IMR-90 (cell line): ENCODE results near the gene KRIT1. TPM values are rescaled to one million over a fixed set of nuclear protein-coding genes. Genes with fewer than 3 reads are reported as not detected.

ENCODE experiments used
- ATAC-seq: fragments of 200-7000 bp; cut with Tn5 transposase; 2 replicates; pipeline ENCODE4 v1.9.1; 2020; ENCODE audit warnings: low read depth, mild to moderate bottlenecking, moderate library complexity
- BruUV-seq: library from RNA; stranded (reverse); fragments of 400-500 nt; replicated peaks from 2 replicates; lab custom pipeline; 2021; lab: Mats Ljungman, UMichigan
- CTCF ChIA-PET: fragments of 300-600 bp; formaldehyde crosslinking; extraction: SDS; loops from one replicate; lab custom pipeline; 2021; ENCODE audit warnings: antibody characterized with exemption; lab: Yijun Ruan, JAX
- POLR2A ChIA-PET: fragments of 300-600 bp; sonication (Branson Sonifier 250); formaldehyde crosslinking; loops from one replicate; lab custom pipeline; 2022; ENCODE audit warnings: antibody characterized with exemption; ENCODE audit not compliant: unreplicated experiment; lab: Charles Lee
- DNase-seq: peaks from one replicate; pipeline ENCODE4 v3.0.0; 2013
- H2AFZ ChIP-seq: replicated peaks from 2 replicates; pipeline ENCODE3; 2013; ENCODE audit warnings: low read length, mild to moderate bottlenecking; ENCODE audit not compliant: poor library complexity
- H2AK5ac ChIP-seq: 2 replicates; pipeline ENCODE4 v1.6.1; 2013; ENCODE audit warnings: low read depth, low read length, inconsistent platforms
- H2AK9ac ChIP-seq: replicated peaks from 2 replicates; pipeline ENCODE3; 2013; ENCODE audit warnings: mild to moderate bottlenecking, low read depth, low read length, moderate library complexity; ENCODE audit not compliant: poor library complexity
- H2BK120ac ChIP-seq: 2 replicates; pipeline ENCODE4 v1.6.1; 2013; ENCODE audit warnings: low read depth, low read length, inconsistent platforms
- H2BK15ac ChIP-seq: 3 replicates; pipeline ENCODE4 v1.6.1; 2013; ENCODE audit warnings: low read depth, low read length, inconsistent platforms
- H2BK20ac ChIP-seq: 2 replicates; pipeline ENCODE4 v1.6.1; 2013; ENCODE audit warnings: low read depth, mild to moderate bottlenecking, inconsistent platforms, low read length, moderate library complexity
- H2BK5ac ChIP-seq: 2 replicates; pipeline ENCODE4 v1.6.1; 2013; ENCODE audit warnings: mild to moderate bottlenecking, low read depth, low read length, inconsistent platforms; ENCODE audit not compliant: poor library complexity, severe bottlenecking
- H3K14ac ChIP-seq: replicated peaks from 2 replicates; pipeline ENCODE4 v1.6.1; 2013; ENCODE audit warnings: low read depth, low read length, inconsistent platforms
- H3K18ac ChIP-seq: 2 replicates; pipeline ENCODE4 v1.6.1; 2013; ENCODE audit warnings: low read depth, low read length, control low read depth
- H3K23ac ChIP-seq: 2 replicates; pipeline ENCODE4 v1.6.1; 2013; ENCODE audit warnings: low read depth, low read length, inconsistent platforms
- H3K27ac ChIP-seq: 2 replicates; pipeline ENCODE4 v1.5.1; 2013; ENCODE audit warnings: mild to moderate bottlenecking, control low read depth, low read length; ENCODE audit not compliant: insufficient read depth
- H3K27me3 ChIP-seq: 2 replicates; pipeline ENCODE4 v1.6.1; 2013; ENCODE audit warnings: low read length; ENCODE audit not compliant: control insufficient read depth, insufficient read depth
- H3K36me3 ChIP-seq: 2 replicates; pipeline ENCODE4 v1.6.1; 2013; ENCODE audit warnings: low read length, mixed read lengths; ENCODE audit not compliant: control insufficient read depth, insufficient read depth
- H3K4ac ChIP-seq: 2 replicates; pipeline ENCODE4 v1.6.1; 2013; ENCODE audit warnings: low read depth, low read length, inconsistent platforms
- H3K4me1 ChIP-seq: 2 replicates; pipeline ENCODE4 v1.6.1; 2013; ENCODE audit warnings: low read length, mixed read lengths; ENCODE audit not compliant: control insufficient read depth, insufficient read depth
- H3K4me2 ChIP-seq: 2 replicates; pipeline ENCODE4 v1.6.1; 2013; ENCODE audit warnings: low read depth, mild to moderate bottlenecking, control low read depth, low read length, moderate library complexity
- H3K4me3 ChIP-seq: 2 replicates; pipeline ENCODE4 v1.5.1; 2013; ENCODE audit warnings: low read depth, mild to moderate bottlenecking, control low read depth, low read length, moderate library complexity; ENCODE audit not compliant: insufficient read depth
- H3K56ac ChIP-seq: 2 replicates; pipeline ENCODE4 v1.6.1; 2013; ENCODE audit warnings: low read length, inconsistent platforms; ENCODE audit not compliant: insufficient read depth; ENCODE audit errors: extremely low read depth
- H3K79me1 ChIP-seq, 2 experiments: 2 replicates each; pipeline ENCODE4 v1.6.1; 2013; ENCODE audit warnings: low read length in 2 of 2, inconsistent platforms in 1 of 2, low read depth in 1 of 2
- H3K9ac ChIP-seq: 2 replicates; pipeline ENCODE4 v1.6.1; 2013; ENCODE audit warnings: low read depth, low read length, control low read depth
- H3K9me1 ChIP-seq: 2 replicates; pipeline ENCODE4 v1.6.1; 2013; ENCODE audit warnings: low read length, inconsistent platforms; ENCODE audit not compliant: insufficient read depth
- H3K9me3 ChIP-seq: 2 replicates; pipeline ENCODE4 v1.6.1; 2013; ENCODE audit warnings: low read length; ENCODE audit not compliant: control insufficient read depth, insufficient read depth
- H4K20me1 ChIP-seq: 2 replicates; pipeline ENCODE4 v1.6.1; 2013; ENCODE audit warnings: low read length, inconsistent platforms; ENCODE audit not compliant: insufficient read depth
- H4K5ac ChIP-seq: 2 replicates; pipeline ENCODE4 v1.6.1; 2013; ENCODE audit warnings: mild to moderate bottlenecking, low read depth, low read length, control low read depth
- H4K8ac ChIP-seq, 2 experiments: 2 replicates each; pipeline ENCODE4 v1.6.1; 2013; ENCODE audit warnings: low read depth in 2 of 2, low read length in 2 of 2, control low read depth in 1 of 2, inconsistent platforms in 1 of 2
- H4K91ac ChIP-seq: 2 replicates; pipeline ENCODE4 v1.6.1; 2013; ENCODE audit warnings: low read depth, low read length, inconsistent platforms; ENCODE audit not compliant: insufficient read depth
- CTCF ChIP-seq: conservative IDR thresholded peaks from 2 replicates; pipeline ENCODE4 v1.5.1; 2012; ENCODE audit warnings: mild to moderate bottlenecking, low read depth, low read length, improper control_type of control experiment
- FOS ChIP-seq: fragments of 150-350 bp; IDR thresholded peaks from 2 replicates; pipeline ENCODE4 v1.6.1; 2016; ENCODE audit warnings: low read depth, low read length
- MAFK ChIP-seq: IDR thresholded peaks from 2 replicates; pipeline ENCODE4 v1.6.1; 2012; ENCODE audit warnings: low read depth, low read length, improper control_type of control experiment
- MAZ ChIP-seq: IDR thresholded peaks from 2 replicates; pipeline ENCODE4 v1.6.1; 2012; ENCODE audit warnings: low read depth, mild to moderate bottlenecking, low read length, improper control_type of control experiment, moderate library complexity, borderline replicate concordance
- RAD21 ChIP-seq: IDR thresholded peaks from 2 replicates; pipeline ENCODE4 v1.6.1; 2012; ENCODE audit warnings: low read length, improper control_type of control experiment
- WGBS, 2 experiments: methylation state at CpG; one replicate each; pipeline versions ENCODE4 v1.1.5 to v1.1.7; 2013; ENCODE audit warnings: missing lambda C conversion rate in 2 of 2; ENCODE audit not compliant: insufficient read length in 1 of 2; ENCODE audit errors: extremely low coverage in 2 of 2; 5-methylcytosine and 5-hydroxymethylcytosine counted together
- dilution Hi-C: fragments of 300-500 bp; cut with HindIII; formaldehyde crosslinking; loops from one replicate; pipeline ENCODE4 v1.14.3; 2018; ENCODE audit warnings: low sequenced_read_pairs; ENCODE audit not compliant: unreplicated experiment
- in situ Hi-C: fragments of 300-500 bp; cut with MboI; formaldehyde crosslinking; loops from 3 replicates; pipeline ENCODE4 v1.14.3; 2019; ENCODE audit warnings: low sequenced_read_pairs, inconsistent platforms, mixed read lengths
- intact Hi-C: fragments of 100-400 bp; cut with micrococcal nuclease; formaldehyde crosslinking; loops from 2 replicates; pipeline ENCODE4 v1.10.0; 2022
- polyA plus RNA-seq, 3 experiments: library from polyadenylated mRNA; depleted of rRNA; stranded (reverse); fragments of >200 nt; gene quantifications; 2 replicates each; pipeline ENCODE4 v1.2.3, GENCODE V29; 2012; ENCODE audit warnings: low replicate concordance in 1 of 3
- total RNA-seq: library from RNA; depleted of rRNA; stranded (reverse); fragments of >200 nt; gene quantifications from 2 replicates; pipeline ENCODE4 v1.2.3, GENCODE V29; 2012

Gene KRIT1
- total and polyA plus RNA-seq, 2 of the 4 experiments (the other 2 are of a cell fraction), result 22.9 to 38.2 TPM

GRCh38 chr7:92281031-92281430 lies 35.3 kb upstream of the KRIT1 start:
- Histone ChIP-seq H2BK5ac (no peak overlapping the region), H3K9ac (no peak overlapping the region), H4K5ac (no peak overlapping the region), H3K27me3 (no peaks in the 10 kb centered on the region), H2AFZ (no peak overlapping the region), H3K56ac (no peak overlapping the region), H4K91ac (no peak overlapping the region), H3K4me3 (no peak overlapping the region), H3K27ac (no peak overlapping the region), H3K79me1 (peaks cover 40 to 42% of the 10 kb centered on the region in 2 experiments), H3K23ac (no peak overlapping the region), H2BK15ac (no peak overlapping the region), H3K36me3 (no peaks in the 10 kb centered on the region), H2AK9ac (no peak overlapping the region), H2BK20ac (no peak overlapping the region), H2BK120ac (no peak overlapping the region), H4K20me1 (peaks cover 20% of the 10 kb centered on the region; the same call in 1 of the 2 replicates), H3K4ac (no peak overlapping the region), H3K4me1 (peaks cover 2% of the 10 kb centered on the region; the same call in 1 of the 2 replicates), H3K4me2 (no peak overlapping the region), H4K8ac (no peak overlapping the region), H3K14ac (no peak overlapping the region), H3K18ac (no peak overlapping the region), H3K9me1 (no peaks in the 10 kb centered on the region), H3K9me3 (no peaks in the 10 kb centered on the region), H2AK5ac (no peak overlapping the region)
- ChIA-PET CTCF (interaction anchor here (1.1 kb wide), 1 partner anchor 16 kb away, joined by 4 read pairs; no protein-coding TSS in a partner anchor), POLR2A (no interaction called here)
- intact Hi-C loops (no loop called here), in situ Hi-C loops (no loop called here), dilution Hi-C loops (no loop called here)
- BruUV-seq, result no TSS peak
- DNase-seq, result no peak
- ATAC-seq, result no peak
- TF ChIP-seq RAD21 (no peak), FOS (no peak), CTCF (no peak), MAFK (no peak), MAZ (no peak)
- no CpG with 5 or more reads among the region's 2 CpGs for WGBS, 2 experiments
